Duodenal mucosa (tissue), 2 donors: ENCODE data around the gene VANGL2.

Source experiments
- H3K27ac ChIP-seq: one replicate; pipeline ENCODE4 v1.7.0; 2013; ENCODE audit warnings: low read depth, low read length
- H3K27me3 ChIP-seq, 2 donors: one replicate each; pipeline ENCODE4 v1.7.0; 2013; ENCODE audit warnings: low read length in 2 of 2, control low read depth in 1 of 2; ENCODE audit not compliant: insufficient read depth in 2 of 2, control insufficient read depth in 1 of 2
- H3K36me3 ChIP-seq, 2 donors: one replicate each; pipeline ENCODE4 v1.7.0; 2013; ENCODE audit warnings: low read length in 2 of 2, control low read depth in 1 of 2; ENCODE audit not compliant: insufficient read depth in 2 of 2, control insufficient read depth in 1 of 2
- H3K4me1 ChIP-seq, 2 donors: one replicate each; pipeline ENCODE4 v1.7.0; 2013; ENCODE audit warnings: low read length in 2 of 2, control low read depth in 1 of 2; ENCODE audit not compliant: insufficient read depth in 2 of 2, control insufficient read depth in 1 of 2
- H3K4me3 ChIP-seq, 2 donors: one replicate each; pipeline ENCODE4 v1.7.0; 2013; ENCODE audit warnings: low read length in 2 of 2, low read depth in 1 of 2
- H3K9ac ChIP-seq, 2 donors: one replicate each; pipeline ENCODE4 v1.7.0; 2013; ENCODE audit warnings: low read length in 2 of 2, low read depth in 1 of 2
- H3K9me3 ChIP-seq, 2 donors: one replicate each; pipeline ENCODE4 v1.7.0; 2013; ENCODE audit warnings: low read length in 2 of 2, control low read depth in 1 of 2; ENCODE audit not compliant: control insufficient read depth in 1 of 2

Gene VANGL2

GRCh38 chr1:160459056-160459455 lies 58.7 kb downstream of the VANGL2 start:
- Histone ChIP-seq H3K27me3 (no peaks in the 10 kb centered on the region), H3K27ac (no peak overlapping the region), H3K36me3 (no peaks in the 10 kb centered on the region), H3K9me3 (no peaks in the 10 kb centered on the region), H3K4me3 (no peak overlapping the region), H3K4me1 (no peaks in the 10 kb centered on the region), H3K9ac (no peak overlapping the region)

GRCh38 chr1:160459687-160460086 lies 59.3 kb downstream of the VANGL2 start:
- Histone ChIP-seq H3K27me3 (no peaks in the 10 kb centered on the region), H3K9ac (no peak overlapping the region), H3K4me3 (no peak overlapping the region), H3K36me3 (no peaks in the 10 kb centered on the region), H3K9me3 (no peaks in the 10 kb centered on the region), H3K27ac (no peak overlapping the region), H3K4me1 (no peaks in the 10 kb centered on the region)

- Histone ChIP-seq H3K4me1 (no peaks in the 10 kb centered on the region), H3K4me3 (no peak overlapping the region), H3K9ac (no peak overlapping the region), H3K9me3 (no peaks in the 10 kb centered on the region), H3K27me3 (no peaks in the 10 kb centered on the region), H3K27ac (no peak overlapping the region), H3K36me3 (no peaks in the 10 kb centered on the region)
These were observed 59.9 kb downstream of the VANGL2 start for GRCh38 chr1:160460214-160460642.

GRCh38 chr1:160460683-160461287 lies 60.4 kb downstream of the VANGL2 start:
- H3K27me3 ChIP-seq, result no peaks in the 10 kb centered on the region
- no peaks in the 10 kb centered on the region for H3K9me3 ChIP-seq
- no peak overlapping the region for H3K4me3 ChIP-seq
- H3K36me3 ChIP-seq, result no peaks in the 10 kb centered on the region
- H3K9ac ChIP-seq, result no peak overlapping the region
- no peaks in the 10 kb centered on the region for H3K4me1 ChIP-seq
- H3K27ac ChIP-seq, result no peak overlapping the region

GRCh38 chr1:160465123-160465522 lies 64.8 kb downstream of the VANGL2 start:
- no peaks in the 10 kb centered on the region for H3K36me3 ChIP-seq
- no peak overlapping the region for H3K4me3 ChIP-seq
- H3K9me3 ChIP-seq, result no peaks in the 10 kb centered on the region
- no peaks in the 10 kb centered on the region for H3K4me1 ChIP-seq
- no peak overlapping the region for H3K27ac ChIP-seq
- no peak overlapping the region for H3K9ac ChIP-seq
- no peaks in the 10 kb centered on the region for H3K27me3 ChIP-seq

- Histone ChIP-seq H3K36me3 (no peaks in the 10 kb centered on the region), H3K9ac (no peak overlapping the region), H3K4me3 (no peak overlapping the region), H3K9me3 (no peaks in the 10 kb centered on the region), H3K4me1 (no peaks in the 10 kb centered on the region), H3K27ac (no peak overlapping the region), H3K27me3 (no peaks in the 10 kb centered on the region)
These were observed 66.6 kb downstream of the VANGL2 start for GRCh38 chr1:160466961-160467360.

GRCh38 chr1:160467576-160467975 lies 67.2 kb downstream of the VANGL2 start:
- Histone ChIP-seq H3K27ac (no peak overlapping the region), H3K27me3 (no peaks in the 10 kb centered on the region), H3K9me3 (no peaks in the 10 kb centered on the region), H3K4me1 (no peaks in the 10 kb centered on the region), H3K9ac (no peak overlapping the region), H3K4me3 (no peak overlapping the region), H3K36me3 (no peaks in the 10 kb centered on the region)

GRCh38 chr1:160471253-160471652 lies 70.9 kb downstream of the VANGL2 start:
- Histone ChIP-seq H3K9me3 (no peaks in the 10 kb centered on the region), H3K4me1 (no peaks in the 10 kb centered on the region)

GRCh38 chr1:160472112-160472511 lies 71.7 kb downstream of the VANGL2 start:
- Histone ChIP-seq H3K9ac (no peak overlapping the region), H3K36me3 (no peaks in the 10 kb centered on the region), H3K4me1 (no peaks in the 10 kb centered on the region), H3K27me3 (no peaks in the 10 kb centered on the region), H3K4me3 (no peak overlapping the region), H3K9me3 (no peaks in the 10 kb centered on the region), H3K27ac (no peak overlapping the region)

More at GRCh38 chr1:160471253-160471652, 70.9 kb downstream of the VANGL2 start:
- no peak overlapping the region for H3K9ac ChIP-seq
- no peak overlapping the region for H3K4me3 ChIP-seq
- H3K36me3 ChIP-seq, result no peaks in the 10 kb centered on the region
- no peaks in the 10 kb centered on the region for H3K27me3 ChIP-seq
- H3K27ac ChIP-seq, result no peak overlapping the region

- no peak overlapping the region for H3K4me3 ChIP-seq
- H3K36me3 ChIP-seq, result no peaks in the 10 kb centered on the region
- no peaks in the 10 kb centered on the region for H3K27me3 ChIP-seq
- no peaks in the 10 kb centered on the region for H3K9me3 ChIP-seq
- no peaks in the 10 kb centered on the region for H3K4me1 ChIP-seq
- no peak overlapping the region for H3K9ac ChIP-seq
- H3K27ac ChIP-seq, result no peak overlapping the region
These were observed 74.3 kb downstream of the VANGL2 start for GRCh38 chr1:160474392-160475242.
